ENCODE measurements around the gene RNF115. TPM values are rescaled to one million over a fixed set of nuclear protein-coding genes. Genes with fewer than 3 reads are reported as not detected.
"Not testable (repeated sequence)": the region's sequence is repeated elsewhere in the genome, so short reads cannot be mapped to it uniquely, and the experiment has no call there.

RNF115 gene
- total and polyA plus RNA-seq, 4 donors: 19.1 to 26.0 (median 22.4) TPM

DNA sequence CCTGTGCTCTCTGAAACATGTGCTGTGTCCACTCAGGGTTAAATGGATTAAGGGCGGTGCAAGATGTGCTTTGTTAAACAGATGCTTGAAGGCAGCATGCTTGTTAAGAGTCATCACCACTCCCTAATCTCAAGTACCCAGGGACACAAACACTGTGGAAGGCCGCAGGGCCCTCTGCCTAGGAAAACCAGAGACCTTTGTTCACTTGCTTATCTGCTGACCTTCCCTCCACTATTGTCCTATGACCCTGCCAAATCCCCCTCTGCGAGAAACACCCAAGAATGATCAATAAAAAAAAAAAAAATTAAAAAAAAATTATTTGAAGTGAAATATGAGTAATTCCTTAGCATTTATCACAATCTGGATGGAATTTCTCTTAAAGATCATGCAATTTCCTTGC lies 58.8 kb downstream of the RNF115 start:
- H3K9me3 ChIP-seq (ENCODE audit: control insufficient read depth, insufficient read depth, low read length): not testable (repeated sequence)
- peaks cover 27% of the 10 kb centered on the region for H3K36me3 ChIP-seq (ENCODE audit: control insufficient read depth, insufficient read depth, low read length)
- WGBS (ENCODE audit: insufficient coverage): no CpG with 5 or more reads among the region's 3 CpGs

DNA sequence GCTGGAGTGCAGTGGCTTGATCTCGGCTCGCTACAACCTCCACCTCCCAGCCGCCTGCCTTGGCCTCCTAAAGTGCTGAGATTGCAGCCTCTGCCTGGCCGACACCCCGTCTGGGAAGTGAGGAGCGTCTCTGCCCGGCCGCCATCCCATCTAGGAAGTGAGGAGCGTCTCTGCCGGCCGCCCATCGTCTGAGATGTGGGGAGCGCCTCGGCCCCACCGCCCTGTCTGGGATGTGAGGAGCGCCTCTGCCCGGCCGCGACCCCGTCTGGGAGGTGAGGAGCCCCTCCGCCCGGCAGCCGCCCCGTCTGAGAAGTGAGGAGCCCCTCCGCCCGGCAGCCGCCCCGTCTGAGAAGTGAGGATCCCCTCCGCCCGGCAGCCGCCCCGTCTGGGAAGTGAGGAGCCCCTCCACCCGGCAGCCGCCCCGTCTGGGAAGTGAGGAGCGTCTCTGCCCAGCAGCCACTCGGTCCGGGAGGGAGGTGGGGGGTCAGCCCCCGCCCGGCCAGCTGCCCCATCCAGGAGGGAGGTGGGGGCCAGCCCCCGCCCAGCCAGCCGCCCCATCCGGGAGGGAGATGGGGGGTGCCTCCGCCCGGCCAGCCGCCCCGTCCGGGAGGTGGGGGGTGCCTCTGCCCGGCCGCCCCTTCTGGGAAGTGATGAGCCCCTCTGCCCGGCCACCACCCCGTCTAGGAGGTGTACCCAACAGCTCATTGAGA lies 59.5 kb downstream of the RNF115 start:
- not testable (repeated sequence) for H3K4me1 ChIP-seq (ENCODE audit: control insufficient read depth, insufficient read depth, low read length); H3K9me3 ChIP-seq (ENCODE audit: control insufficient read depth, insufficient read depth, low read length); DNase-seq (ENCODE audit: low read depth in 4 of 6, low spot score in 6 of 6); H3K27ac ChIP-seq (ENCODE audit: low read depth, low read length); H3K27me3 ChIP-seq (ENCODE audit: control insufficient read depth, insufficient read depth, low read length); H3K4me3 ChIP-seq (ENCODE audit: low read depth, low read length)
- H3K36me3 ChIP-seq (ENCODE audit: control insufficient read depth, insufficient read depth, low read length): peaks cover 27% of the 10 kb centered on the region
- 97% methylated on average over 42 of the region's 52 CpGs for whole genome bisulfite sequencing (ENCODE audit: insufficient coverage)

More for the DNA sequence above, 58.8 kb downstream of the RNF115 start:
- H3K27me3 ChIP-seq (ENCODE audit: control insufficient read depth, insufficient read depth, low read length); H3K4me1 ChIP-seq (ENCODE audit: control insufficient read depth, insufficient read depth, low read length); H3K27ac ChIP-seq (ENCODE audit: low read depth, low read length); H3K4me3 ChIP-seq (ENCODE audit: low read depth, low read length); DNase-seq (ENCODE audit: low read depth in 4 of 6, low spot score in 6 of 6): not testable (repeated sequence)

DNA sequence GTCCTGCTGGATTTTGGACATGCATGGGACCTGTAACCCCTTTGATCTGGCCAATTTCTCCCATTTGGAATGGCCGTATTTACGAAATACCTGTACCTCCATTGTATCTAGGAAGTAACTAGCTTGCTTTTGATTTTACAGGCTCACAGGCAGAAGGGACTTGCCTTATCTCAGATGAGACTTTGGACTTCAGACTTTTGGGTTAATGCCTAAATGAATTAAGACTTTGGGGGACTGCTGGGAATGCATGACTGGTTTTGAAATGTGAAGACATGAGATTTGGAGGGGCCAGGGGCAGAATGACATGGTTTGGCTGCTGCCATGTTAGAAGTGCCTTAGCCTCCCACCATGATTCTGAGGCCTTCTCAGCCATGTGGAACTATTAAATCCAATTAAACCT lies 61.9 kb downstream of the RNF115 start:
- DNase-seq (ENCODE audit: low read depth in 4 of 6, low spot score in 6 of 6); H3K9me3 ChIP-seq (ENCODE audit: control insufficient read depth, insufficient read depth, low read length); H3K4me3 ChIP-seq (ENCODE audit: low read depth, low read length); H3K27ac ChIP-seq (ENCODE audit: low read depth, low read length); H3K27me3 ChIP-seq (ENCODE audit: control insufficient read depth, insufficient read depth, low read length); H3K4me1 ChIP-seq (ENCODE audit: control insufficient read depth, insufficient read depth, low read length): not testable (repeated sequence)
- H3K36me3 ChIP-seq (ENCODE audit: control insufficient read depth, insufficient read depth, low read length): peaks cover 14% of the 10 kb centered on the region
- 100% methylated on average over 2 of the region's 2 CpGs for WGBS (ENCODE audit: insufficient coverage)

DNA sequence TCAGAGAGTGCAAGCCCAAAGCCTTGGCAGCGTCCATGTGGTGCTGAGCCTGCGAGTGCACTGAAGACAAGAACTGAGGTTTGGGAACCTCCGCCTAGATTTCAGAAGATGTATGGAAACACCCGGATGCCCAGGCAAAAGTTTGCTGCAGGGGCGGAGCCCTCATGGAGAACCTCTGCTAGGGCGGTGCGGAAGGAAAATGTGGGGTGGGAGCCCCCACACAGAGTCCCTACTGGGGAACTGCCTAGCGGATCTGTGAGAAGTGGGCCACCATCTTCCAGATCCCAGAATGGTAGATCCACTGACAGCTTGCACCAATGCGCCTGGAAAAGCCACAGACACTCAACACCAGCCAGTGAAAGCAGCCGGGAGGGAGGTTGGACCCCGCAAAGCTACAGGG lies 62.4 kb downstream of the RNF115 start:
- not testable (repeated sequence) for DNase-seq (ENCODE audit: low read depth in 4 of 6, low spot score in 6 of 6); H3K27me3 ChIP-seq (ENCODE audit: control insufficient read depth, insufficient read depth, low read length); H3K27ac ChIP-seq (ENCODE audit: low read depth, low read length); H3K4me3 ChIP-seq (ENCODE audit: low read depth, low read length); H3K9me3 ChIP-seq (ENCODE audit: control insufficient read depth, insufficient read depth, low read length); H3K4me1 ChIP-seq (ENCODE audit: control insufficient read depth, insufficient read depth, low read length)
- peaks cover 12% of the 10 kb centered on the region for H3K36me3 ChIP-seq (ENCODE audit: control insufficient read depth, insufficient read depth, low read length)
- WGBS (ENCODE audit: insufficient coverage): 97% methylated on average over 9 of the region's 11 CpGs

DNA sequence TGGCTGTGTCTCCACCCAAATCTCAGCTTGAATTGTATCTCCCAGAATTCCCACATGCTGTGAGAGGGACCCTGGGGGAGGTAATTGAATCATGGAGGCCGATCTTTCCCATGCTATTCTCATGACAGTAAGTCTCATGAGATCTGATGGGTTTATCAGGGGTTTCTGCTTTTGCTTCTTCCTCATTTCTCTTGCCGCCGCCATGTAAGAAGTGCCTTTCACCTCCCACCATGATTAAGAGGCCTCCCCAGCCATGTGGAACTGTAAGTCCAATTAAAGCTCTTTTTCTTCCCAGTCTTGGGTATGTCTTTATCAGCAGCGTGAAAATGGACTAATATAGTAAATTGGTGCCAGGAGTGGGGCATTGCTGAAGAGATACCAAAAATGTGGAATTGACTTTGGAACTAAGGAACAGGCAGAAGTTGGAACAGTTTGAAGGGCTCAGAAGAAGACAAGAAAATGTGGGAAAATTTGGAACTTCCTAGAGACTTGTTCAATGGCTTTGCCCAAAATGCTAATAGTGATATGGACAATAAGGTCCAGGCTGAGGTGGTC lies 63.4 kb downstream of the RNF115 start:
- peaks cover 16% of the 10 kb centered on the region for H3K36me3 ChIP-seq (ENCODE audit: control insufficient read depth, insufficient read depth, low read length)
- not testable (repeated sequence) for DNase-seq (ENCODE audit: low read depth in 4 of 6, low spot score in 6 of 6); H3K4me1 ChIP-seq (ENCODE audit: control insufficient read depth, insufficient read depth, low read length); H3K4me3 ChIP-seq (ENCODE audit: low read depth, low read length); H3K9me3 ChIP-seq (ENCODE audit: control insufficient read depth, insufficient read depth, low read length); H3K27me3 ChIP-seq (ENCODE audit: control insufficient read depth, insufficient read depth, low read length); H3K27ac ChIP-seq (ENCODE audit: low read depth, low read length)
- WGBS (ENCODE audit: insufficient coverage): 100% methylated on average over 3 of the region's 4 CpGs

DNA sequence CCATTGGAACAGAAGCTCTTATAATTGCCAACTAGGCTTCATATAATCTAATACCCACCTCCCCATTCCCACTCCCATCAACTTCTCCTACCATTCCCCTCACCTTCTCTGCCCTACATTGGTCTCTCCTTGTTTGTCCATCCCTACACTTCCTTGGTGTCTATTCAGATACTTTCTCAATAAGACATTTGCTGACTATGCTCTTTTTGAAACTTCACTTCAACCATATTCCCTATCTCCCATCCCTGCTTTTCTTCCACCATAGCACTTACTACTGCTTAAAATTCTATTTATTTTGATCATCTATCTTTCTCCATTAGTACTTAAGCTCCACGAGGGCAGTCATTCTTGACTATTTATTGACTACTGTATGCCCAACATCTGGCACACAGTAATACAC lies 64.2 kb downstream of the RNF115 start:
- Histone ChIP-seq H3K27me3 (ENCODE audit: control insufficient read depth, insufficient read depth, low read length) (no peaks in the 10 kb centered on the region), H3K9me3 (ENCODE audit: control insufficient read depth, insufficient read depth, low read length) (peaks cover 3% of the 10 kb centered on the region), H3K4me3 (ENCODE audit: low read depth, low read length) (no peak overlapping the region), H3K27ac (ENCODE audit: low read depth, low read length) (no peak overlapping the region), H3K4me1 (ENCODE audit: control insufficient read depth, insufficient read depth, low read length) (no peaks in the 10 kb centered on the region), H3K36me3 (ENCODE audit: control insufficient read depth, insufficient read depth, low read length) (peaks cover 21% of the 10 kb centered on the region)
- WGBS (ENCODE audit: insufficient coverage): no CpG with 5 or more reads among the region's 1 CpG
- no peak for DNase-seq (ENCODE audit: low read depth in 4 of 6, low spot score in 6 of 6)

DNA sequence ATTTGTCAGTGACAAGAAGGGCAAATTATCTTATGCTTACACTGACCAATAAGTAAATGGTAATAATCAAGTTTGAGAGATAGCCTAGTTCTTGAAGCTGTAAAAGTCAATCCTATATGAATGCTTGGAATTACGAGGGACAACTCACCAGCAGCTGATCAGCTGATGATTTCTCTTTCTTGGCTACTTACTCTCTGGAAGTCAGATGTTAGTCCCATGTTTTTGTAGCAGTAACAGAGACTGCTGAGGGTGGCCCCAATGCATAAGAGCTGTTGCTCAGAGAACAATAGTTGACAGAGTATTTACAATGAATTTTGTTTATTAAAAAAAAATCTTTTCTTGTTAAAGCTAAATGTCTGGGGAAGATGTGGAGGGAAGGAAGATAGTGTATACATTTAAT lies 65.3 kb downstream of the RNF115 start:
- H3K9me3 ChIP-seq (ENCODE audit: control insufficient read depth, insufficient read depth, low read length): peaks cover 3% of the 10 kb centered on the region
- H3K27ac ChIP-seq (ENCODE audit: low read depth, low read length): no peak overlapping the region
- DNase-seq (ENCODE audit: low read depth in 4 of 6, low spot score in 6 of 6): no peak
- no peaks in the 10 kb centered on the region for H3K27me3 ChIP-seq (ENCODE audit: control insufficient read depth, insufficient read depth, low read length)
- H3K4me1 ChIP-seq (ENCODE audit: control insufficient read depth, insufficient read depth, low read length): no peaks in the 10 kb centered on the region
- no peak overlapping the region for H3K4me3 ChIP-seq (ENCODE audit: low read depth, low read length)
- peaks cover 15% of the 10 kb centered on the region for H3K36me3 ChIP-seq (ENCODE audit: control insufficient read depth, insufficient read depth, low read length)
- no CpG with 5 or more reads among the region's 1 CpG for WGBS (ENCODE audit: insufficient coverage)

DNA sequence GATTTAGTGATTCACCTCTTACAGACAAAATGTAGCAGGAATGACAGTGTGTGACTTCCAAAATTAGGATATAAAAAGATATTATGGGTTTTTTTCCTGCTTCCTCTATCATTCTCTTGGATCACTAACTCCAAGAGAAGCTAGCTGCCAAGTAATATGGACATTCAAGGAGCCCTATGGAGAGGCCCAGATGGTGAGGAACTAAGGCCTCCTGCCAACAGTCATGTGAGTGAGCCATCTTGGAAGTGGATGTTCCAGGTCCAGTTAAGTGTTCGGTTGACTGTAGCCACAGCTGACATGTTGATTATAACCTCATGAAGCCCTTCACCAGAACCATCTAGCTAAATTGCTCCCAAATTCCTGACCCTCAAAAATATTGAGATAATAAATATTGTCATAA lies 65.8 kb downstream of the RNF115 start:
- Histone ChIP-seq H3K27me3 (ENCODE audit: control insufficient read depth, insufficient read depth, low read length) (no peaks in the 10 kb centered on the region), H3K4me3 (ENCODE audit: low read depth, low read length) (no peak overlapping the region), H3K36me3 (ENCODE audit: control insufficient read depth, insufficient read depth, low read length) (peaks cover 15% of the 10 kb centered on the region), H3K4me1 (ENCODE audit: control insufficient read depth, insufficient read depth, low read length) (no peaks in the 10 kb centered on the region), H3K9me3 (ENCODE audit: control insufficient read depth, insufficient read depth, low read length) (peaks cover 3% of the 10 kb centered on the region), H3K27ac (ENCODE audit: low read depth, low read length) (no peak overlapping the region)
- peak in 1 of 6 donors; percentile 7 for DNase-seq (ENCODE audit: low read depth in 4 of 6, low spot score in 6 of 6)
- WGBS (ENCODE audit: insufficient coverage): no CpG with 5 or more reads among the region's 1 CpG

DNA sequence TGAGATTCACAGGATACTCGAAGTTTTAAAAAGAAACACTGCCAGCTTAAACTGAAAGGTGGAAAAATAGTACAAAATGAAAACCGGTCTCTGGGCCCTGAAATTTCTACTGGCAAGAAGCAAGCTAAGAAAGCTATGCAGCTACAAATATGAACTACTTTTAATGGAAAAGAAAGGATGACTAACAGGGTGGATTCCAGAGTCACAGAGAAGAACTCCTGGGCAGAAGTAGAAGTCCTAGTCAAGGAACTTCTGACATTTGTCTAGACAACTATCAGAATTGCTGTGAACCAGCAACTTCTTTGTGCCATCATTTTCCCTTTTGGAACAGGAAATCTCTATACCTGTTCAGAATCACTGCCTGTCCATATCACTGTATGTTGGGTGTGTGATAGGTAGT lies 66.5 kb downstream of the RNF115 start:
- Histone ChIP-seq H3K27ac (ENCODE audit: low read depth, low read length) (no peak overlapping the region), H3K27me3 (ENCODE audit: control insufficient read depth, insufficient read depth, low read length) (no peaks in the 10 kb centered on the region), H3K9me3 (ENCODE audit: control insufficient read depth, insufficient read depth, low read length) (peaks cover 3% of the 10 kb centered on the region), H3K36me3 (ENCODE audit: control insufficient read depth, insufficient read depth, low read length) (peaks cover 15% of the 10 kb centered on the region), H3K4me3 (ENCODE audit: low read depth, low read length) (no peak overlapping the region), H3K4me1 (ENCODE audit: control insufficient read depth, insufficient read depth, low read length) (peaks cover 2% of the 10 kb centered on the region)
- WGBS (ENCODE audit: insufficient coverage): no CpG with 5 or more reads among the region's 2 CpGs
- no peak for DNase-seq (ENCODE audit: low read depth in 4 of 6, low spot score in 6 of 6)

DNA sequence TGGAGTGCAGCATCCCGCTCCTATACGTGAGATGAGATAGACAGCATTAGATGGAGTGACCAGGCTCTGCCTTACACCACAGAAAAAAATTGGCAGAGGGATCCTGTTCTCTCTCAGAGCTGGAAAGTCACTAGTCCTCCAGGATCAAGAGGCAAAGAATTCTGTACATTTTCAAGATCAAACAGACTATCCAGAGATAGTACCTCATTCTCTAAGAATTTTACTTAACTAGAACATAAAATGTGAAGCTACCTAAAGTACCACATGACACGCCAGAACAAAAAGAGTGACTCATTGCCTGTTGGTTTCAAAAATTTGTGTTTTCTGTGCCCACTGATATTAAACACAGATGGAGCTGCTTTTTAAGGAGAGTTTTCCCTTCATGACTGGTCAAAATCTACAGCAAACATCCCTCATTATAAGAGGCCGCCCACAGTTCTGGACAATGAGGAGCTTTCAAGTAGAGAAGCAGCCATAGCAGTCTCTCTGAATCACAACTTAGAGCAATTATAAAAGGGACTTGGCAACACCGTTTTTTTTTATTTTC lies 72.3 kb downstream of the RNF115 start:
- Histone ChIP-seq H3K36me3 (ENCODE audit: control insufficient read depth, insufficient read depth, low read length) (peaks cover 17% of the 10 kb centered on the region), H3K27ac (ENCODE audit: low read depth, low read length) (peak overlapping the region; percentile 42), H3K4me1 (ENCODE audit: control insufficient read depth, insufficient read depth, low read length) (peaks cover 4% of the 10 kb centered on the region), H3K9me3 (ENCODE audit: control insufficient read depth, insufficient read depth, low read length) (no peaks in the 10 kb centered on the region), H3K4me3 (ENCODE audit: low read depth, low read length) (no peak overlapping the region), H3K27me3 (ENCODE audit: control insufficient read depth, insufficient read depth, low read length) (no peaks in the 10 kb centered on the region)
- DNase-seq (ENCODE audit: low read depth in 4 of 6, low spot score in 6 of 6): peak in 2 of 6 donors; percentile 5 to 59
- WGBS (ENCODE audit: insufficient coverage): 53% methylated on average over 4 of the region's 5 CpGs

All from spinal cord (tissue), 10 donors.